Common myeloid progenitor, CD34-positive (primary cell): ENCODE results near the gene ADRA2C.

ENCODE experiments used
- CTCF ChIA-PET: fragments of 350-600 bp; sonication (Branson Sonifier 250); formaldehyde crosslinking; loops from one replicate; lab custom pipeline; 2021; ENCODE audit warnings: antibody characterized with exemption; lab: Charles Lee
- POLR2A ChIA-PET: fragments of 350-600 bp; sonication (Branson Sonifier 250); formaldehyde crosslinking; loops from one replicate; lab custom pipeline; 2021; ENCODE audit warnings: antibody characterized with exemption; lab: Charles Lee
- DNase-seq, 3 donors: peaks; one replicate each; pipeline versions ENCODE4 v3.0.0 to v3.0.0-alpha.2; 2013
- H3K27ac ChIP-seq, 2 experiments: 1 replicate in 1 of 2; 2 replicates in 1 of 2; pipeline ENCODE4 v1.7.0; 2013; ENCODE audit warnings: inconsistent platforms in 2 of 2, low read length in 2 of 2, mild to moderate bottlenecking in 2 of 2, low read depth in 1 of 2, moderate library complexity in 1 of 2; ENCODE audit not compliant: severe bottlenecking in 2 of 2, insufficient read depth in 1 of 2, poor library complexity in 1 of 2
- H3K27me3 ChIP-seq, 5 experiments: replicated peaks in 2 of 5; 1 replicate in 3 of 5; 2 replicates in 2 of 5; pipeline versions ENCODE4 v1.6.1 to v1.7.0; 2013; ENCODE audit warnings: low read length in 4 of 5, mild to moderate bottlenecking in 2 of 5, moderate library complexity in 2 of 5, inconsistent platforms in 1 of 5; ENCODE audit not compliant: insufficient read depth in 5 of 5, control insufficient read depth in 4 of 5
- H3K36me3 ChIP-seq, 4 experiments: 1 replicate in 2 of 4; 2 replicates in 2 of 4; pipeline versions ENCODE4 v1.6.1 to v1.7.0; 2013; ENCODE audit warnings: low read length in 3 of 4, control low read depth in 1 of 4, mild to moderate bottlenecking in 1 of 4; ENCODE audit not compliant: control insufficient read depth in 4 of 4, insufficient read depth in 4 of 4
- H3K4me1 ChIP-seq, 4 experiments: 1 replicate in 3 of 4; 2 replicates in 1 of 4; pipeline versions ENCODE4 v1.6.1 to v1.7.1; 2013; ENCODE audit warnings: low read length in 3 of 4, mild to moderate bottlenecking in 3 of 4, control low read depth in 1 of 4, inconsistent platforms in 1 of 4, moderate library complexity in 1 of 4; ENCODE audit not compliant: control insufficient read depth in 4 of 4, insufficient read depth in 4 of 4; ENCODE audit errors: control extremely low read depth in 1 of 4
- H3K4me3 ChIP-seq, 7 experiments: 1 replicate in 4 of 7; 2 replicates in 3 of 7; pipeline versions ENCODE4 v1.5.1 to v1.7.0; 2013; ENCODE audit warnings: mild to moderate bottlenecking in 7 of 7, low read length in 6 of 7, moderate library complexity in 6 of 7, inconsistent platforms in 2 of 7, low read depth in 2 of 7, control low read depth in 1 of 7; ENCODE audit not compliant: insufficient read depth in 4 of 7, control insufficient read depth in 1 of 7; ENCODE audit errors: extremely low read depth in 1 of 7
- H3K9me3 ChIP-seq, 5 experiments: 1 replicate in 4 of 5; 2 replicates in 1 of 5; pipeline versions ENCODE4 v1.6.1 to v1.7.1; 2013; ENCODE audit warnings: low read length in 4 of 5, mild to moderate bottlenecking in 2 of 5, inconsistent platforms in 1 of 5, low read depth in 1 of 5, moderate library complexity in 1 of 5; ENCODE audit not compliant: control insufficient read depth in 4 of 5, insufficient read depth in 2 of 5; ENCODE audit errors: control extremely low read depth in 1 of 5
- WGBS: methylation state at CpG from one replicate; pipeline ENCODE4 v1.1.5; 2013; ENCODE audit not compliant: insufficient coverage; 5-methylcytosine and 5-hydroxymethylcytosine counted together

ADRA2C gene

DNA sequence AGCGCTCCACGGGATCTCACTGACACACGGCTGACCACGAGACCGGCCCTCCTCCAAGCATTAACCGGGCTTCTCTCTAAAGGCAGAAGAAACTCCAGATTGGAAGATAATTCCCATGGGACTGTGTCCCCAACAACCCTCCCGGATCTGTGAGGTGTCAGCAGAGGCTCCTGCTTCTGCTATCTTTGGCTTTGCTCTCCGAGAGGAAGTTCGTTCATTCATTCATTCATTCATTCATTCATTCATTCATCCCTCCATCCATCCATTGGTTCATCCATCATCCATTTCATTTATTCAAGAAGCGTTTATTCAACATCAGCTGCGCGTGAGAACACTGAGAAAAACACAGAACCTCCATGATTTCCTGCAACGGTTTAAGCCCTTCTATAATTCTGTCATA lies 11.5 kb downstream of the ADRA2C start:
- Histone ChIP-seq H3K27ac (no peak overlapping the region), H3K27me3 (peaks cover 0 to 63% (median 3%) of the 10 kb centered on the region in 5 experiments), H3K36me3 (no peaks in the 10 kb centered on the region), H3K4me1 (no peaks in the 10 kb centered on the region), H3K4me3 (no peak overlapping the region), H3K9me3 (peaks cover 0 to 3% (median 2%) of the 10 kb centered on the region in 5 experiments)
- 94% methylated on average over 12 of the region's 13 CpGs for WGBS
- DNase-seq: no peak
- ChIA-PET CTCF (no interaction called here), POLR2A (no interaction called here)

- POLR2A ChIA-PET: no interaction called here
- DNase-seq: no peak
- Histone ChIP-seq H3K36me3 (no peaks in the 10 kb centered on the region), H3K27me3 (peaks cover 0 to 62% (median 3%) of the 10 kb centered on the region in 5 experiments), H3K9me3 (peaks cover 0 to 3% (median 2%) of the 10 kb centered on the region in 5 experiments), H3K27ac (no peak overlapping the region), H3K4me3 (no peak overlapping the region), H3K4me1 (no peaks in the 10 kb centered on the region)
- CTCF ChIA-PET: interaction anchor here (0.9 to 1.9 kb wide), 2 partner anchors 8 to 23 kb away, joined by 3 to 5 read pairs; no protein-coding TSS in a partner anchor
- 85% methylated on average over 6 of the region's 6 CpGs for WGBS
These were observed 13.3 kb downstream of the ADRA2C start for GRCh38 chr4:3779509-3779908.

- ChIA-PET CTCF (no interaction called here), POLR2A (no interaction called here)
- no peak for DNase-seq
- H3K36me3 ChIP-seq: no peaks in the 10 kb centered on the region
- peaks cover 0 to 55% (median 0%) of the 10 kb centered on the region in 5 experiments for H3K27me3 ChIP-seq
- H3K4me1 ChIP-seq: no peaks in the 10 kb centered on the region
- no peak overlapping the region for H3K27ac ChIP-seq
- peaks cover 0 to 3% (median 2%) of the 10 kb centered on the region in 5 experiments for H3K9me3 ChIP-seq
- H3K4me3 ChIP-seq: no peak overlapping the region
- WGBS: 78% methylated on average over 19 of the region's 21 CpGs
These were observed 14.4 kb downstream of the ADRA2C start for GRCh38 chr4:3780347-3781171.

DNA sequence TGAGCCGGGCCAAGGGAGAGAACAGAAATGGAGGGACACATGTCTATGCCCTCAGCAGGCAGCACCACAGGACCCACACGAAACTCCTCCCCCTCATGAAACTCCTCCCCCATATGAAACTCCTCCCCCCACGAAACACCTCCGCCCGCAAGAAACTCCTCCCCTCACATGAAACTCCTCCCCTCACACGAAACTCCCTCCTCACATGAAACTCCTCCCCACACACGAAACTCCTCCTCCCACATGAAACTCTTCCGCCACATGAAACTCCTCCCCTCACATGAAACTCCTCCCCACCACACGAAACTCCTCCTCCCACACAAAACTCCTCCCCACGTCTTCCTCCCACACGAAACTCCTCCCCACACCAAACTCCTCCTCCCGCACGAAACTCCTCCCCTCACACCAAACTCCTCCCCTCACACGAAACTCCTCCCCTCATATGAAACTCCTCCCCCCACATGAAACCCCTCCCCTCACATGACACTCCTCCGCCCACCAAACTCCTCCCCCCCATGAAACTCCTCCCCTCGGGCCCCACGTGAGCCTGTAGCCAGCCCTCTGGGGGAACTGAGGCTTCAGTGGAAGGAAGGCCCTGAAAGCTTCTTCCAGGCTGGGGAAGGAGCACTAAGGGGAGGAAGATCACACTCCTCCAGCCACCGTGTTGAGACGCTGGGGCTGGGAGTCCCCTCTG lies 15.2 kb downstream of the ADRA2C start:
- WGBS: 95% methylated on average over 11 of the region's 19 CpGs
- Histone ChIP-seq H3K27me3 (peaks cover 0 to 49% (median 0%) of the 10 kb centered on the region in 5 experiments), H3K27ac (no peak overlapping the region), H3K36me3 (no peaks in the 10 kb centered on the region), H3K4me3 (no peak overlapping the region), H3K4me1 (no peaks in the 10 kb centered on the region), H3K9me3 (peaks cover 0 to 3% (median 2%) of the 10 kb centered on the region in 5 experiments)
- peak; percentile 25 to 40 (median 31) for DNase-seq
- ChIA-PET CTCF (interaction anchor here (2.5 kb wide), 1 partner anchor 16 kb away, joined by 7 read pairs; no protein-coding TSS in a partner anchor), POLR2A (no interaction called here)

GRCh38 chr4:3781997-3782930 lies 16.1 kb downstream of the ADRA2C start:
- Histone ChIP-seq H3K36me3 (no peaks in the 10 kb centered on the region), H3K27ac (no peak overlapping the region), H3K9me3 (peaks cover 0 to 3% (median 2%) of the 10 kb centered on the region in 5 experiments), H3K4me3 (no peak overlapping the region), H3K4me1 (no peaks in the 10 kb centered on the region), H3K27me3 (peaks cover 0 to 40% (median 0%) of the 10 kb centered on the region in 5 experiments)
- ChIA-PET CTCF (interaction anchor here (0.7 to 2.5 kb wide), 2 partner anchors 17 to 22 kb away, joined by 3 to 7 read pairs; no protein-coding TSS in a partner anchor), POLR2A (no interaction called here)
- DNase-seq: no peak
- WGBS: 88% methylated on average over 25 of the region's 25 CpGs

DNA sequence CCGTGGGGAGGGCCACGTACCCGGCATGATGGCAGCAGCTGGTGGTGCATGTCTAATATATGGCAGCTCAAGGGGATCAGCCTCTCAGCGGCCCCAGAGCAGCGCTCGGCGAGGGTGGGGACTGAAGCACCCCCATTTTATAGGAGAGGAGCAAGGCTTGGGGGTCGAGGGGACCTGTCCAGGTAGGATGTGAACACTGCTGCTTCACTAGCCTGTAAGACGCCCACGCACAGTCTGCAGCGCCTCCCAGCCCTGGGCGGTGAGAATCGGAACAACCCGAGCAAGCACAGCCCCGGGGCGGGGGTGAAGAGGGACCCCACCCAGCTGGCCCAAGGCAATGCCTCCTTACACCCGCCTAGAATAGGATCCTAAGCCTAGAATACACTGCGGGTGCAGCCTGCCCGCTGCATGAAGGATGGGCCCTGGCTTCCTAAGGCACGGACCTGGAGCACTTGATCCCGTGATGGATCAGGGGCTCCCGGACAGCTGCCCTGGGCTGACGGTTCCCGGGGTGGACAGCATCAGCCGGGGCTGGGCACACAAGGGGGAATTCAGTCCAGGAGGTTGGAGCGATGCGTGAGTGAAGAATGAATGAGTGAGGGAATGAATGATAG lies 17.6 kb downstream of the ADRA2C start:
- no peak overlapping the region for H3K27ac ChIP-seq
- H3K4me3 ChIP-seq: no peak overlapping the region
- DNase-seq: peak in 2 of 3 donors; percentile 15 to 19
- peaks cover 0 to 30% (median 0%) of the 10 kb centered on the region in 5 experiments for H3K27me3 ChIP-seq
- WGBS: 43% methylated on average over 26 of the region's 27 CpGs
- no peaks in the 10 kb centered on the region for H3K4me1 ChIP-seq
- H3K36me3 ChIP-seq: no peaks in the 10 kb centered on the region
- H3K9me3 ChIP-seq: peaks cover 0 to 3% (median 2%) of the 10 kb centered on the region in 5 experiments
- POLR2A ChIA-PET: no interaction called here
- CTCF ChIA-PET: interaction anchor here (1.3 to 2.5 kb wide), 2 partner anchors 19 to 35 kb away, joined by 3 to 7 read pairs; no protein-coding TSS in a partner anchor
